GM10847 (cell line): Measurements from ENCODE around the gene LONP2.

Source experiments
- POLR2A ChIP-seq: IDR thresholded peaks from 2 replicates; pipeline ENCODE4 v1.6.1; 2011; ENCODE audit not compliant: insufficient read length; ENCODE audit errors: extremely low read depth

Gene LONP2, protein sequence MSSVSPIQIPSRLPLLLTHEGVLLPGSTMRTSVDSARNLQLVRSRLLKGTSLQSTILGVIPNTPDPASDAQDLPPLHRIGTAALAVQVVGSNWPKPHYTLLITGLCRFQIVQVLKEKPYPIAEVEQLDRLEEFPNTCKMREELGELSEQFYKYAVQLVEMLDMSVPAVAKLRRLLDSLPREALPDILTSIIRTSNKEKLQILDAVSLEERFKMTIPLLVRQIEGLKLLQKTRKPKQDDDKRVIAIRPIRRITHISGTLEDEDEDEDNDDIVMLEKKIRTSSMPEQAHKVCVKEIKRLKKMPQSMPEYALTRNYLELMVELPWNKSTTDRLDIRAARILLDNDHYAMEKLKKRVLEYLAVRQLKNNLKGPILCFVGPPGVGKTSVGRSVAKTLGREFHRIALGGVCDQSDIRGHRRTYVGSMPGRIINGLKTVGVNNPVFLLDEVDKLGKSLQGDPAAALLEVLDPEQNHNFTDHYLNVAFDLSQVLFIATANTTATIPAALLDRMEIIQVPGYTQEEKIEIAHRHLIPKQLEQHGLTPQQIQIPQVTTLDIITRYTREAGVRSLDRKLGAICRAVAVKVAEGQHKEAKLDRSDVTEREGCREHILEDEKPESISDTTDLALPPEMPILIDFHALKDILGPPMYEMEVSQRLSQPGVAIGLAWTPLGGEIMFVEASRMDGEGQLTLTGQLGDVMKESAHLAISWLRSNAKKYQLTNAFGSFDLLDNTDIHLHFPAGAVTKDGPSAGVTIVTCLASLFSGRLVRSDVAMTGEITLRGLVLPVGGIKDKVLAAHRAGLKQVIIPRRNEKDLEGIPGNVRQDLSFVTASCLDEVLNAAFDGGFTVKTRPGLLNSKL

GRCh38 chr16:48244080-48244862 is at the start of gene LONP2:
TSS of gene LONP2 (plus strand) at chr16:48244300. CDS start at chr16:48244389, 89 bp downstream.
- peak; percentile 59 for TF ChIP-seq POLR2A

GRCh38 chr16:48194828-48195556 is 49.1 kb upstream of the LONP2 start:
- TF ChIP-seq POLR2A, result no peak

GRCh38 chr16:48197294-48197693 is 46.8 kb upstream of the LONP2 start:
- TF ChIP-seq POLR2A, result no peak

GRCh38 chr16:48201515-48202201 is 42.4 kb upstream of the LONP2 start:
- no peak for TF ChIP-seq POLR2A

- no peak for TF ChIP-seq POLR2A
Observed at GRCh38 chr16:48203974-48204824, 39.9 kb upstream of the LONP2 start.

- TF ChIP-seq POLR2A, result no peak
Observed at GRCh38 chr16:48204825-48205151, 39.3 kb upstream of the LONP2 start.

GRCh38 chr16:48206594-48207242 is 37.4 kb upstream of the LONP2 start:
- no peak for TF ChIP-seq POLR2A

- TF ChIP-seq POLR2A, result no peak
Observed at GRCh38 chr16:48210747-48211146, 33.4 kb upstream of the LONP2 start.

DNA sequence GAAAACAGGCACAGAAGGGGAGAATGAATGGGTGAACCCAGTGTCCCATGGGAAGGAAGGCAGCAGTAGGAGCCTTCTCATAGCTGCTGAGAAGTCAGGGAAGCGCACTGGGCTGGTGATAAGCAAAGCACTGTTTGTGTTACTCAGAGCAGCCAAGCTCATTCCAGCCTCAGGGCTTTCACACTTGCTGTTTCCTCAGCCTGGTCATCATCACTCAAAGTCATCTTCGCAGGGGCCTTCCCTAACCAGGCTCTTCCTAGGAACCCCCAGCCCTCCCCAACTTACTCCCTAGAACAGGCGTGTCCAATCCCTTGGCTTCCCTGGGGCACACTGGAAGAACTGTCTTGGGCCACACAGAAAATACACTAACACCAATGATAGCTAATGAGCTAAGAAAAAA is 32.1 kb upstream of the LONP2 start:
- no peak for TF ChIP-seq POLR2A

- TF ChIP-seq POLR2A, result no peak
Observed at GRCh38 chr16:48215738-48216137, 28.4 kb upstream of the LONP2 start.

GRCh38 chr16:48217708-48218107 is 26.4 kb upstream of the LONP2 start:
- no peak for TF ChIP-seq POLR2A

DNA sequence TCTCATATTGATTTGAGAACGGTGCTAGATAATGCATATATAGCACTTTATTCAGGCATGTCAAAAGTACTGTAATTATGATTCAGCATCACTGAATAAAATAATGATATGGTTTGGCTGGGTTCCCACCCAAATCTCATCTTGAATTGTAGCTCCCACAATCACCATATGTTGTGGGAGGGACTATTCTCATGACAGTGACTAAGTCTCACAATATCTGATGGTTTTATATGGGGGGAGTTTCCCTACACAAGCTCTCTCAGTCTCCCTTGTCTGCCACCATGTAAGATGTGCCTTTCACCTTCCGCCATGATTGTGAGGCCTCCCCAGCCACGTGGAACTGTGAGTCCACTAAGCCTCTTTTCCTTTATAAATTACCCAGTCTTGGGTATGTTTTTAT is 25.6 kb upstream of the LONP2 start:
- TF ChIP-seq POLR2A, result no peak

- TF ChIP-seq POLR2A, result no peak
Observed at GRCh38 chr16:48220891-48221290, 23.2 kb upstream of the LONP2 start.

DNA sequence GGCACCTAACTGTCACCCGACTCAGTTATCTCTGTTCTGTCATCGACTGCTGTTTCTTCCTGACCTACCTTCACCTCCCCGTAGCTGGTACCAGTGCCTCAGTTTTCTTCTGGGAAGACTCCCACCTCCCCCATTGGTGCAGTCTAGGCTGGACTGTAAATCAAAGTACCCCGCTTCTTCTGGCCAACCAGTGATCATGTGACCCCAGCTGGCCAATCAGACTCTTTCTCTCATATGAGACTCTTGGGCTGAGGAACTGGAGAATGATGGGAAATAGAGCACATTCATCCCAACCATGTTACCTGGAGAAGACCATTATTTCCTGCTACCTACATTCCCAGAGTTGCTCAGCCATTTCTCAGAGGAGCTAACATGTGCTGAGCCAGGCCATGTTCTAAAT is 20.6 kb upstream of the LONP2 start:
- TF ChIP-seq POLR2A, result no peak
